NCI-H146 treated with DMSO at 0.1 percent for 48 hours (cell line): ENCODE measurements around the gene SLC22A1.
A peak's percentile ranks its signal among the peaks of the same experiment; 100 is the strongest.
"Not testable (repeated sequence)": the region's sequence is repeated elsewhere in the genome, so short reads cannot be mapped to it uniquely, and the experiment has no call there.

ENCODE experiments used
- DNase-seq: peaks from one replicate; lab custom pipeline; 2025; ENCODE audit not compliant: unreplicated experiment; lab: John Stamatoyannopoulos, UW

Gene SLC22A1

DNA sequence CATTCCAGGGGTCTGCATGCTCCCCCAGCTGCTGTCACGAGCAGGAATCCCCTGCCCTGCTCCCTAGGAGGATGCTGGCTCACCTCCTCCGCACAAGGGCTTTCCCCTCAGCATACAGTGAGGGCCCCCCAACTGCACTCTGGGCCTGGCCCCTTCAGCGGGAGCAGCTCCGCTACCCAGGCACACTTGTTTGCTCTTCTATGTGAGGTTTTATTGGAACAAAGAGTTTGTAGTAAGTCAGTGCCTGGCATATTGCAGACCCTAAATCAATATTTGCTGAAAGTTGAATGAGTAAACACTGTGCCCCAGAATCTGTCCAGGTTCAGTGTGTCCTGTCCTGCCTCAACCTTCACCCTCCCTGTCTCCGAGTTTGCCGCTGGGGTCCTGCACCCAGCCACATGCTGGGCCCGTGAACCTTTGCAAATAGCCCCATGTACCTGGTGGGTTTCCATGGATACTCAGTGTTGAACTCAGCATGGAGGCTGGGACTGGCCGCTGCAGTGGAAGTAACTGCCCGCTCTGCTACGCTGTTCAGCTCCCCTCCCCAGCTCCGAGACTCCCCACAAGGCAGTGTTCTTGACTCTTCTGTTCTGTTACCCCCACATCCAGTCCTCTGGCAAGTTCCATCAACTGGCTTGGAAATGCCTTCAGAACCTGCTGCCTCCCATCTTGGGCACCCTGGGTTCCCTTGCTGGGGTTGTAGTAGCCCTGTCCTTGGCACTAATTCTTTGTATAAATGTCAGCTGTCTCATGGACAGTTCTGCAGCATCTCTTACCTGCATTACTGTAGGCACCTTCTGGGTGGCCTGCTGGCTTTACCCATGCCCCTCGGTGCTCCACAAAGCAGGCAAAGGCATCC, 15.7 kb downstream of the SLC22A1 start:
- peak; percentile 67 for DNase-seq

DNA sequence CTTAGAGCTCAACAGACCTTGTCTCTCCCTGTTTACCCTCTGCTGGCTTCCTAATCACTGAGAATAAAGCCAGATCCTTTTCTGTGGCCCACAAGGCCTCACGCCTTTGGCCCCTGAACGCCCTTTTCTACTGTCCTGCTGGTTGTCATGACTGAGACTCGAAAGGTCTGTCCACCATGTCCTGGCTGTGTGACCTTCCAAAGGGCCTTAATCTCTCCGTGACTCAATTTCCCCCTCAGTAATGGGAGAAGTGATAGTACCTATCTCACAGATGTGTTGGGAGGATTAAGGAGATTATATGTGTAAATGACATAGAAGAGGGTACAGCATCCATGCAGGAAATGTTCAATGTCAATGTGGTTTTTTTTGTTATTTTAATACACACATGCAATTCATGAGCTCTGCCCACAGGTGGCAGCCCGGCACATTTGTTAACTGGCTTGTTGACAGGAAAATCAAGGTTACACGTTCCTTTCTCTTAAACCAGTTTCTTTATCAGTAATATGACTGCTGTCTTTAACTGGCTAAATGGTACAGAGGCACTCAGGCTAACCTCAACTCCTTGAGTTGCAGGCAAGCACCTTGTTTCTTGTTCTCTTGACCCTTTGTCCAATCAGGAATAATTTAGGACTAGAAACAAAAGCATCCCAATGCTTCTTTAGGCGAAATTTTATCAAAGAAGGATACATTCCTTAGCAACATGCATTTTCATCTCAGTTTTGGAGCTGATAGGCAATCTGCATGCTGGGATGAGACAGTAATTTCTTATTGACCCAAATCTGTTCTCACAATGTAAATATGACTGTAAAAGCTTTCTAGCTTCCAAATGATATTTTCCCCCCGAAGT, 16.6 kb downstream of the SLC22A1 start:
- DNase-seq, result peak; percentile 29

DNA sequence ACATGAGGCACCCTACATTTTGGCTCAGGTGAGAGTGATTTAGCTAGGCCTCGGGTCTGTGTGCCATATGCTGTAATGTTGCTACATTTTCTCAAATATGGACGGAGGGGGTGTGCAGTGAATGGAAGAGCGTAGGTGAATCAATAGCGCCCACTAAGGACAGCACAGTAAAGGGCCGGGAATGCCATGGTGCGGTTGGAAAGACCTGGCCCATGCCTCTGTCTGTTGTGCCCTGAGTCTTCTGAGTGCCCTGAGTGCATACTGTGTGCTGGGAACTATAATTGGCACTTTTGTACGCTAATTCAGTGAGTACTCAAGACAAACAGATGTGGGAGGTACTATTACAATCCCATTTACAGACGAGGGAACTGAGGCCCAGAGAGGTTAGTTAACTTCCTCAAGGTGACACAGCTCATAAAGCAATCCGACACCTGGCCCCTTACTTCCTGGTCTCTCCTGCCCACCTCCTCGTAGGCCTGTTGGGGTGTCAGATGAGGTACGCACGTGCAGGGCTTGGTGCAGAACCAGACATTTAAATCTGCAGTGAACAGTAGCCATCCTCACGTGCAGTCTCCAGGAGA, 17.3 kb downstream of the SLC22A1 start:
- no peak for DNase-seq

DNA sequence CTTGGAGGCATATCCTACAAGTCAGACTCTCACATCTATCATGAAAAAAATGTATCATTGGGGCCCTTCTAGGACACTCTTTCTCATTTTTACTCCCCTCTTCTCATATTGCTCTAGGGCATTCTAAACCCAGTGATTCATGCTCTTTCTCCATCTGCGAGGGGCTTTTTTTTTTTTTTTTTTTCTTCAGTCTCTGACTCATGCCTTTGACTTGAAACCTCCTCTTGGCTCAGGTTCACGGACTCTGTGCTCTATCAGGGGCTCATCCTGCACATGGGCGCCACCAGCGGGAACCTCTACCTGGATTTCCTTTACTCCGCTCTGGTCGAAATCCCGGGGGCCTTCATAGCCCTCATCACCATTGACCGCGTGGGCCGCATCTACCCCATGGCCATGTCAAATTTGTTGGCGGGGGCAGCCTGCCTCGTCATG, 17.8 kb downstream of the SLC22A1 start:
- DNase-seq, result no peak

DNA sequence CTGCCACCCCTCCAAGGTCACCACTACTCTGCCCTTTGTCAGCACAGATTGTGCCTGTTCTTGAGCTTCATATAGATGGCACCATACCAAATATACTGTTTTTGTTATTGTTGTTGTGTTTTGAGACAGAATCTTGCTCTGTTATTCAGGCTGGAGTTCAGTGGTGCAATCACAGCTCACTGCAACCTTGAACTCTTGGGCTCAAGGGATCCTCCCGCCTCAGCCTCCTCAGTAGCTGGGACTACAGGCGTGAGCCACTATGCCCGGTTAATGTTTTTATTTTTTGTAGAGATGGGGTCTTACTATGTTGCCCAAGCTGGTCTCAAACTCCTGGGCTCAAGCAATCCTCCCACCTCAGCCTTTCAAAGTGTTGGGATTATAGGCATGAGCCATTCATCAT, 18.9 kb downstream of the SLC22A1 start:
- DNase-seq, result not testable (repeated sequence)

DNA sequence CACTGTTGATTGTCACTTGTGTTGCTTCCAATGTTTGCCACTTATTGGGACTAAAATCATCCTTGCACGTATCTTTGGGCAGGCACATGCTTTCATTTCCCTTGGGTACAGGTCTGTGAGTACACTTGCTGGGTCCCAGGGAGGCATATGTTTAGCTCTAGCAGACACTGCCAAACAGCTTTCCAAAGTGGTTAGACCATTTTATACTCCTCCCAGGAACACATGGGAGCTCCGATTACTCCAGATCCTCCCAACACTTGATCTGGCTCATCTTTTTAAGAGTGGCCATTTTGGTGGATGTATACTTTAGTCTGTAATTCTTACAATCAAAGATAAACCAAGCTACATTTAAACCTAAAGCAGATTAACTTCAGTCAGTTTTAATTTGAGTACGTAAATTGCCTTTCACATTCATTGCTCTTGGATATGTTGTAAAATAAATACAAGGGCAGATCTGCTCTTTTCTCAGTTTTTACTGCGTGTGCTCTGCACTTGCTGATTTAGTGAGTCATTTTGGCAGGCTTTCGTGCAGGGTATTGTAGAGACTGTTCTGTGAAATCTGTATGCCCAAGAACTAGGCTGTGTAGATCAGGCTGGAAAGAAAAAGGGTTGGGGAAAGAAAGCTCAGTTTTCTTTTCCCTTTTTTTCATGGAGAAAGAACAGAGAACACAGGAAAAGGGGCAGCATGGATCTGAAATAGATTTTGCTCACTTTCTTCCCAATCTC, 19.5 kb downstream of the SLC22A1 start:
- DNase-seq, result no peak

DNA sequence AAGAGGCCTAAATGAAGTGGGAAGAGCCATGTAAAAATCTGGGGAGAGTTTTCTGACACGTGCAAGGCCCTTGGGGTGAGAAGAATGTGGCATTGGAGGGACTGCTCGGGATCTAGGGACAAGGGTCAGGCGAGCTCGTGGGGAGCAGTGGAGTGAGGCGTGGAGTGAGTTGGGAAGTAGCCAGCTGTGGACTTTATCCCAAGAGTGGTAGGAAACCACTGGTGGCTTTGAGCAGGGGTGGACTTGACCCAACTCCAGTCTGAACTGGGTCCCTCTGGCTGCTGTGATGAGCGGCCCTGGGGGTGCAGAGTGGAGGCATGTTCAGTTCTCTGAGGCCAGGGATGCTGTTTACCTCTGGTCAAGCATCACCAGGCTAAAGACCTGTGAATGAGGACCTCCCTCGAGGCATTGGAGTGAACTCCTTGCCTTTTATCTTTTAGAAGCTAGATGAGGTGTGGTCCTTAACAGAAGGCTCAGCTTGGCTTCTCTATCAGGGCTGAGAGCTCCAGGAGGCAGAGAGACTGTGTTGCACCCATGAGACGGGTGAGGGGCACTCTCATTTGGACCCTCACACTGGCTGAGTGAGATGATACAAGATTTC, 20.6 kb downstream of the SLC22A1 start:
- no peak for DNase-seq

DNA sequence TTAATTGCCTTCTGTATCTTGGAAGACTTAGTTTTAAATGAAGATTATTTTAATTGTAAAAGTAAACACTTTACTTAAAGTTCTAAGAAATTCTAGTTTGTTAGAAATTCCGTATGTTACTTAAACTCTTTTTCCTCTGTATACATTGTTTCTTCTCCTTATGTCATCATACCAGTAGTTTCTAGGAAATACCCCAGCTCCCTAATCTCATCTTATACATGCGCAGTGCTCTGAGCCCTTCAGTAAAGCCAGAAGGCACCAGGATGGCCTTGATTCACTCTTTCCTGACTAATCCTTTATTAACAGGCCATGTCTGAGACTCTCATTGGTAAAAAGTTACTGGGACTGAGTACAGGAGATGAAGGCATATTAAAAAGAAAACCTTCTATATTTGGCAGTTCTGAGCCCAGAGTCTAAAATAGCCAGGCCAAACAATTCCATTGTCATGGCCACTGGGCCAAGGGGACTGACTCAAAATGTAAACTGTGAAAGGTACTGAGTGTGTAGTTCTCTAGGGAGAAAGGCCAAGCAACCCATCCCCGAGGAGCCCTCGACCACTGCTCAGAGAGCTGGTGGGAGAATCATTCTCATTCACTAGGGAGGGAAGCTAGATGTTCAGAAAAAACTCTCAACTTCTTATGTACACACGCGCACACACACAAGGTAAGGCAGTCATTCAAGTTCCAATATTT, 25.0 kb downstream of the SLC22A1 start:
- no peak for DNase-seq

DNA sequence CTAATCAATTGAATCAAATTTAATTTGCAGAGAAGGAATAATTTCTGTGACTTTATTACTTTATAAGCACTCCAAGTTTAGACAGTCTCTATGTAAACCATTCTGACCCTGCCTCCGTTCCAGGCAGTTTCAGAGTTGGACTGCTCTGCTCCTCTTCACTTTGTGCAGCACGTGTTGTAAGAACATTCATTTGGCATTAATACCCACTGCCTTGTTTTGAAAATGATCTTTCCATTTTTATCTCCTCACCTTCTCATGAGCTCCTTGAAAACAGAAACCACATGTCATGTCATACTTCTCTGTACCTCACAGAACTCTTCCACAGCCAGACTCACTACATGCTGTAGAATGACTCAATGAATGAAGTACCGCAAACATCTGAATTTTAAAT, 25.5 kb downstream of the SLC22A1 start:
- no peak for DNase-seq

DNA sequence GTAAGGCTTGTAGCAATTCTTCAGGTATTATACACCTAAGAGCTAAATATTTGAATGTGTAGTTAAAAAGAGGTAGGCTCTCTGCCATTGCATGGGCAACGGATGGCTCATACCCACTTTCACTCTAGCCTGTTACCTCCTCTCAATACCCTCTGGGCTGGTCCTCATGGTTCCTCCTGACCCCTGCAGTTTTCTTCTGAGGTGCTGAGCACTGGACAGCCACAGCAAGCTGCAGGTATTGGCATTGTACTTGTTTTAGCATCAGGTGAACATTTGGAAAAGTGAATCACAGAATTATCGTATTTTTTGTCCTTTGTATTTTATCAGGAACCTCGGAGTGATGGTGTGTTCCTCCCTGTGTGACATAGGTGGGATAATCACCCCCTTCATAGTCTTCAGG, 32.9 kb downstream of the SLC22A1 start:
- DNase-seq, result no peak

DNA sequence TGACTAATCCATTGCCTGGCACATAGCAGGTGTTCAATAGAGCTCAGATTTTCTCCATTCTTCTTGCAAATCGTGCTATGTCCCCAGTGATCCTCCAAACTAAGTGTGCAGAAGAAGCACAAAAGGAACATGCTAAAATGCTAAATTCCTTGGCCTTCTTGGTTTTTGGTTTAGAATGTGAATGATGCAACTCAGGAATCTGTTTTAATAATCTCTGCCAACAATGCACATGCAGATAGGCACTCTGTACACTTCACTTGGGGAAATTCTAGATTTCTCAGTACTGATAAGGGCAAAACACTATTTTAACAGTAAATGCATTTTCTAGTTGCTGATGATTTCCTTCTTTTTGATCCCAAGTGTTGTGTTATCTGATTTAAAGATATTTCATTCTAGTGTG, 35.2 kb downstream of the SLC22A1 start:
- no peak for DNase-seq

DNA sequence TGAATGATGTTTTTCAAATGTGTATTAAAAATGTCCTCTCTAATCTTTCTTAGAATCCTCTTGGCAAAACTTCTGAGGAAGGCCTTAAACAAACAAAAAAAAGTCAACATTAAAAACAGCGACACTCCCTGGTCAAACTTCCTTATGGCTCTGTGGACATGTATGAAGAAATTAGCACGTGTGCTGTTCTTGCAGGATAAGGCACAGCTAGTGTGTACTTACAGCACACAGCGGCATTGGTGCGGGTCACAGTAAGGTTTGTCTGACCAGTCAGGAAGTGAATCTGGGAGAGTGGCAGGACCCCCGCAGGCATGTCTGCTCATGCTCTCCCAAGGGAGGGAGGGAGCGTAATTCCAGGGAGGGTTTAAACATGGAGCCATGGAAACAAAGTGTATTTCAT, 38.8 kb downstream of the SLC22A1 start:
- DNase-seq, result no peak

DNA sequence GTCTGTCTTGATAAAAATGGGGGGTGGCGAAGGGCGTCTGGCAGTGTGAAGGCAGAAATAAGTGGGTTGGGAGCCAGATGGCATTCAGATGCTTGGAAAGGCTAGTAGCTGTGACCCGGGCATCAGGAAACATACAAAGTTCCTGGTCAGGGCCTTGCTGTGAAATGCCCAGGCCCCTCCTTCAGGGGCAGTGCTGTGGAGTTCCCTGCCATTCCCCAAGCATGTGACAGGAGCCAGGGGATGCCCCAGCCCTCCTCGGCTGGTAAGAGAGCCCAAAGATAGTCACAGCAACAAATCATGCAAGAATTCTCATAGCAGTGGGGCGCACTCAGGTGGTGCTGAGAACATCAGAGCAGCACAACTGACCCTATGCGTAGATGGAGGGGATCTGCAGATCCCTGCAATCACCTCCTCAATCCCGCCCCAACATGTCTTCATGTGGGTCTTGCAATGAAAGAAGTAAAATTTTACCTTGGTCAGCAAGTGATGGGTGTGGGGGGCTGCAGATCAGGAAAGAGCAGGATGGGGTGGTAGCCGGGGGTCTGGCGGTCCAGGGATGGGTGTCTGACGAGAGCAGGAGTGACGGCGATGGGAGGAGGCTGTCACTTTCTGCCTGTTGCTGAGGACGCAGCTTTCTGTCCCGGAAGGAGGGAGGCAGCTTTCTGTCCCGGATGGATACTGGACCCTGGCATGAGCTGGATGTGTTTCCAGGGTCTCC, 39.5 kb downstream of the SLC22A1 start:
- no peak for DNase-seq

DNA sequence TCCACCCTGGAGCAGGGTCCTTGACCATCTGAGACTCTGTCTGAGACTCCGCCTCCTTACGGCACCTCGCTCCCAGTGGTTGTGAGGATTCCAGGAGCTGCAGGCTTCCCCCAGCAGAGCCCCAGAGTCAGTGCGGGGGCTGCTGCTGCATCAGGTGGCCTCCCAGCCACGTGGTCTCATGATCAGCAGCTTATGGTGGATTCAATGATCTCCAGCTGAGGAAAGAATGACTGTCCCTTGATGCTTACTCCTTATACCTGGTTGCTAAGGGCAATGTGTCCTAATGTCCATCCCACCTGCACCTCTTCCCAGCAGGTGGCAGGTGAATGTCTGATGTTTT, 40.0 kb downstream of the SLC22A1 start:
- no peak for DNase-seq

DNA sequence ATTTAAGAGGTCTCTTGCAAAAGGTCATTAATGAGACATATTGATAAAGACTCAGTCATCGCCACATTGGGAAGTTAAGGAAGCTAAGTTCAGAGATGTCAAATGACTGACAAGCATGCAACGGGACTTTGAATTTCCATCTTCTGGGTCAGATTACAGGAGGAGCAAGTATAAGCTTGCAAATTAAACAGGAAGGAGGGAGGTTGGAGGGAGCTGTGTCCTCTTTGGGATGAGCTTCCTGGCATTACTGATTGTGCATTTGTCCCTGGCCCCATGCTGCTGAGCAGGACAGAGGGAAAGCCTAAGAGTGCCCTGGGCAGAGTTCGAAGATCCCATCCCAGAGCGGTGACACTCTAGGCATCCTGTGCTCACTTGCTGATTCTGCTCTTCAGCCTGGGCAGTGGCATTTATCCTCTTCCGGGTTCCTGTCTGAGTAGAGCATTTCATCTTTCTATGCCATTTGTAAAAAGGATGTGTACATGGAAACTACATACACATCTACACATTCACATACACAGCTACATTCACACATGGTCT, 40.5 kb downstream of the SLC22A1 start:
- no peak for DNase-seq

DNA sequence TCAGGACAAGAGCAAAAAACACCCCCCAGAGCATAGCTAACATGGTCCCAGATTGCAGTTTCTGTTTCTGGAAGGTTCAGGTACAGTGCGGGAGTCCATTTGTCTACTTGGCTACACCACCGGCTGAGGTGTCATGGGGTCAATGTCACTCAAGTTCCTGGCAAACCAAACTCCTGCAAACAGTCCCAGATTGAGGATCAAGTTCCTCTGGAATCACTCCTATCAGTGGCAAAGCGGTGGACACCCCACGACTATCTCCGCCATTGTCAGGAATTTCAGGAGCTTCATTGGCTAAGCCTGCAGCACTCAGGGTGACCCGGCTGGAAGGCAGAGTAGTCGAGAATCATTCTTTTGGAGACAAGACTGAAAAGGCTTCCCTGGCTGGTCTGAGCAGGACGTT, 41.8 kb downstream of the SLC22A1 start:
- no peak for DNase-seq

DNA sequence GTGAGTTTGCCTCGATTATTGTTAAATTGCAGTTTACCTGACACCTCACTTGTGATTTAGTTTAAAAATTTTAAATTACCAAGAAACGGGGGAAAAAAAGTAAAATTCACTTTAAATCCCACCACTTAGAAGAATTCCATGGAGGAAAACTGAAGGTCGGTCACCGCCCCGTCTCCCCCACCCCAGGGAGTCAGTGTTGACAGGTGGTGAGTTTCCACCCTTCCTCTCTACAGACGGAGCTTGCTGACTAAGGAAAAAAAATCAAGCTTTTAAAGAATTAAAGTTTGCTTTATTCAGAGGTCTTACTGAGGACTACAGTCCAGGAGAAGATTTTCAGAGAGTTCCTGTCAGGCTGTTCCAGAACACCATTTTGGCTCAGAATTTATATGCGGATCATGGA, 42.3 kb downstream of the SLC22A1 start:
- DNase-seq, result no peak

DNA sequence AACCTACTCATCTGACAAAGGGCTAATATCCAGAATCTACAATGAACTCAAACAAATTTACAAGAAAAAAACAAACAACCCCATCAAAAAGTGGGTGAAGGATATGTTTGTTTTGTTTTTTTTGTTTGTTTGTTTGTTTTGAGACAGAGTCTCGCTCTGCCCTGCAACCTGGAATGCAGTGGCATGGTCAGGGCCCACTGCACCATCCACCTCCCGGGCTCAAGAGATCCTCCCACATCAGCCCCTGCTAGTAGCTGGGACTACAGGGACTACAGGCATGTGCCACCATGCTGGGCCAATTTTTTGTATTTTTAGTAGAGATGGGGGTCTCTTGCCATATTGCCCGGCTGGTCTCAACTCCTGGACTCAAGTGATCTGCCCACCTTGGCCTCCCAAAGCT, 44.3 kb downstream of the SLC22A1 start:
- not testable (repeated sequence) for DNase-seq

DNA sequence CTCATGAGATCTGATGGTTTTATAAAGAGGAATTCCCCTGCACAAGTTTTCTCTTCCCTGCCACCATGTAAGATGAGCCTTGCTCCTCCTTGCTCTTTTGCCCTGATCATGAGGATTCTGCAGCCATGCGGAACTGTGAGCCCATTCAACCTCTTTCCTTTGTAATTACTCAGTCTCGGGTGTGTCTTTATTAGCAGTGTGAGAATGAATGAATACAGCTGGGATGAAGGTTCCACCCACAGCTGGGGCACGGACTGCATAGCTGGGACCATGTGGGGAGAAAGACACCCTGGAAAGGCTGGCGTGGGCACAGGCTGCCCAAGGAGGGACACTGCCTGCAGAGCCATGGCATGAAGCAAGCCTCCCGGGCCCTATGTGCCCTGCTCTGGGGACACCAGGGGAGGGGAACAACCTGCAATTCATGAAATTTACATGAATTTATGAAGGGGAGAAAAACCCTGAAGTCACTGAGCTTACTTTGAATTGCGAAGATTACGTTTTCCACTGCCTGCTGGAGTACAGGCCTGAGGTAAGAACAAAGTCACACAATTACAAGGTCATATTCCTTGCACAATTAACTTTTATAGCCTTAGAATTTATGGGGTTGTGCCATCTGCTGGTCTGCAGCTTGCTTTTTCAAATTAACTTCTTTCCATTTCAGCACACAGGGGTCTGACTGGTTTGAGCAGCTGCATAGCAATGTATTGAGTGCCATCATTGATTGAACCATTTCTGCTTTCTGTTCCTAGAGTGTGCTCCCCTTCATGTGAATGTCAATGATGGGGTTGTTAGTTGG, 46.2 kb downstream of the SLC22A1 start:
- no peak for DNase-seq
